Mammary epithelial cell (primary cell): Measurements from ENCODE around the gene ADCY10.

Source experiments
- EZH2 ChIP-seq: IDR thresholded peaks from 2 replicates; pipeline ENCODE4 v1.6.1; 2012; ENCODE audit warnings: low read length, inconsistent platforms, borderline replicate concordance
- TF ChIP-seq, protein P1 (sequence below), 2 donors: IDR thresholded peaks in 1 of 2; conservative IDR thresholded peaks in 1 of 2; 2 replicates each; pipeline ENCODE4 v1.5.1; 2011 to 2012; ENCODE audit warnings: inconsistent platforms in 2 of 2, low read length in 2 of 2, mild to moderate bottlenecking in 2 of 2, control low read depth in 1 of 2, low read depth in 1 of 2; ENCODE audit not compliant: insufficient read depth in 1 of 2; ENCODE audit errors: extremely low read depth in 1 of 2

DNA sequence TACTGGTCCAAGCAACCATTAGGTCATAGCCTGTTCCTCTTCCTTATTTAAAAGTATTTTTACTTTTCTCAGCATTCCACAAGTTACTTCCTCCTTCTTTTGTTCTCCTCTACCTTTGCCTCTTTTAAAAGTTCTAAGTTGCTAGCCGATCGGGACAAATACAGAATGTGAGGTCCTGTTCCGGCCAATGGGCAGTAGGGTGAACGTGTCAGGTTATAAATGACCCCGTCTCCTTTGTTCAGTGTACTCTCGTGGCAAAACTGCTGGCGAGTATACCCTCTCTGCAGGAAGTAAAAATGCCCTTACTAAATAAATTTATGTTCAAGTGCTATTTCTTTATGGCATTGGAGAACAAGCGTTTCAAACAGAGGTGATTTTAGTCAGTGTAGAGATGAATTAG lies 2.5 kb downstream of the ADCY10 start:
- TF ChIP-seq, protein P1, sequence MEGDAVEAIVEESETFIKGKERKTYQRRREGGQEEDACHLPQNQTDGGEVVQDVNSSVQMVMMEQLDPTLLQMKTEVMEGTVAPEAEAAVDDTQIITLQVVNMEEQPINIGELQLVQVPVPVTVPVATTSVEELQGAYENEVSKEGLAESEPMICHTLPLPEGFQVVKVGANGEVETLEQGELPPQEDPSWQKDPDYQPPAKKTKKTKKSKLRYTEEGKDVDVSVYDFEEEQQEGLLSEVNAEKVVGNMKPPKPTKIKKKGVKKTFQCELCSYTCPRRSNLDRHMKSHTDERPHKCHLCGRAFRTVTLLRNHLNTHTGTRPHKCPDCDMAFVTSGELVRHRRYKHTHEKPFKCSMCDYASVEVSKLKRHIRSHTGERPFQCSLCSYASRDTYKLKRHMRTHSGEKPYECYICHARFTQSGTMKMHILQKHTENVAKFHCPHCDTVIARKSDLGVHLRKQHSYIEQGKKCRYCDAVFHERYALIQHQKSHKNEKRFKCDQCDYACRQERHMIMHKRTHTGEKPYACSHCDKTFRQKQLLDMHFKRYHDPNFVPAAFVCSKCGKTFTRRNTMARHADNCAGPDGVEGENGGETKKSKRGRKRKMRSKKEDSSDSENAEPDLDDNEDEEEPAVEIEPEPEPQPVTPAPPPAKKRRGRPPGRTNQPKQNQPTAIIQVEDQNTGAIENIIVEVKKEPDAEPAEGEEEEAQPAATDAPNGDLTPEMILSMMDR (conservative IDR thresholded peaks at IDR 0.05 in 1 of 2, IDR thresholded peaks at IDR 0.05 in 1 of 2; ENCODE audit: extremely low read depth in 1 of 2, insufficient read depth in 1 of 2, low read depth in 1 of 2, low read length in 2 of 2): no peak
- TF ChIP-seq EZH2: no peak
